Liver (tissue), 9 donors: ENCODE measurements around the gene SUB1. TPM values are rescaled to one million over a fixed set of nuclear protein-coding genes. Genes with fewer than 3 reads are reported as not detected.

Experiments
- DNase-seq: peaks from one replicate; pipeline ENCODE4 v3.0.0-alpha.2; 2017; ENCODE audit warnings: low spot score
- H3K27ac ChIP-seq, 2 donors: one replicate each; pipeline ENCODE4 v1.7.0; 2013; ENCODE audit warnings: inconsistent platforms in 2 of 2, low read length in 2 of 2, control low read depth in 1 of 2, low read depth in 1 of 2, mild to moderate bottlenecking in 1 of 2
- H3K27me3 ChIP-seq, 4 donors: one replicate each; pipeline versions ENCODE4 v1.6.1 to v1.7.0; 2013; ENCODE audit warnings: low read length in 3 of 4, inconsistent platforms in 1 of 4, mild to moderate bottlenecking in 1 of 4, moderate library complexity in 1 of 4; ENCODE audit not compliant: control insufficient read depth in 4 of 4, insufficient read depth in 4 of 4
- H3K36me3 ChIP-seq, 4 donors: one replicate each; pipeline versions ENCODE4 v1.6.1 to v1.7.0; 2013; ENCODE audit warnings: low read length in 3 of 4, mild to moderate bottlenecking in 3 of 4, low read depth in 1 of 4, moderate library complexity in 1 of 4; ENCODE audit not compliant: control insufficient read depth in 4 of 4, insufficient read depth in 3 of 4
- H3K4me1 ChIP-seq, 4 donors: one replicate each; pipeline versions ENCODE4 v1.6.1 to v1.7.0; 2013; ENCODE audit warnings: low read length in 3 of 4, mild to moderate bottlenecking in 3 of 4, moderate library complexity in 1 of 4; ENCODE audit not compliant: control insufficient read depth in 4 of 4, insufficient read depth in 4 of 4
- H3K4me3 ChIP-seq, 3 donors: one replicate each; pipeline versions ENCODE4 v1.6.1 to v1.7.0; 2013; ENCODE audit warnings: low read length in 3 of 3, control low read depth in 1 of 3, low read depth in 1 of 3, mild to moderate bottlenecking in 1 of 3
- H3K9ac ChIP-seq, 2 donors: one replicate each; pipeline ENCODE4 v1.7.0; 2013; ENCODE audit warnings: low read length in 2 of 2, mild to moderate bottlenecking in 2 of 2, moderate library complexity in 2 of 2, control low read depth in 1 of 2, low read depth in 1 of 2
- H3K9me3 ChIP-seq, 4 donors: one replicate each; pipeline versions ENCODE4 v1.6.1 to v1.7.0; 2013; ENCODE audit warnings: low read length in 3 of 4; ENCODE audit not compliant: control insufficient read depth in 4 of 4
- ATF3 ChIP-seq: IDR thresholded peaks from 2 replicates; pipeline ENCODE4 v1.6.1; 2016; ENCODE audit warnings: antibody characterized with exemption
- CTCF ChIP-seq: fragments of 150-350 bp; IDR thresholded peaks from 2 replicates; pipeline ENCODE4 v1.5.1; 2017; ENCODE audit warnings: improper control_type of control experiment, low read depth, low read length; ENCODE audit not compliant: missing input control
- EGR1 ChIP-seq, 2 donors: IDR thresholded peaks; 2 replicates each; pipeline ENCODE4 v1.6.1; 2016 to 2018; ENCODE audit warnings: antibody characterized with exemption in 2 of 2, low read depth in 2 of 2
- FOXA1 ChIP-seq: IDR thresholded peaks from 2 replicates; pipeline ENCODE4 v1.6.1; 2016; ENCODE audit warnings: antibody characterized with exemption
- FOXA2 ChIP-seq: IDR thresholded peaks from 2 replicates; pipeline ENCODE4 v1.6.1; 2016; ENCODE audit warnings: antibody characterized with exemption
- GABPA ChIP-seq, 2 donors: IDR thresholded peaks in 1 of 2; conservative IDR thresholded peaks in 1 of 2; 2 replicates each; pipeline ENCODE4 v1.6.1; 2016; ENCODE audit warnings: antibody characterized with exemption in 2 of 2, mild to moderate bottlenecking in 1 of 2, moderate library complexity in 1 of 2
- HNF4A ChIP-seq, 2 donors: conservative IDR thresholded peaks; 2 replicates each; pipeline ENCODE4 v1.6.1; 2016; ENCODE audit warnings: antibody characterized with exemption in 2 of 2, mild to moderate bottlenecking in 2 of 2
- HNF4G ChIP-seq: IDR thresholded peaks from 2 replicates; pipeline ENCODE4 v1.6.1; 2016; ENCODE audit warnings: antibody characterized with exemption
- JUND ChIP-seq, 2 donors: IDR thresholded peaks; 2 replicates each; pipeline ENCODE4 v1.6.1; 2016; ENCODE audit warnings: antibody characterized with exemption in 2 of 2
- MAX ChIP-seq: IDR thresholded peaks from 2 replicates; pipeline ENCODE4 v1.6.1; 2016; ENCODE audit warnings: antibody characterized with exemption
- NR2F2 ChIP-seq: IDR thresholded peaks from 2 replicates; pipeline ENCODE4 v1.6.1; 2016; ENCODE audit warnings: antibody characterized with exemption
- RAD21 ChIP-seq, 2 donors: IDR thresholded peaks; 2 replicates each; pipeline ENCODE4 v1.6.1; 2016; ENCODE audit warnings: antibody characterized with exemption in 2 of 2, mild to moderate bottlenecking in 2 of 2
- REST ChIP-seq: IDR thresholded peaks from 2 replicates; pipeline ENCODE4 v1.6.1; 2016; ENCODE audit warnings: antibody characterized with exemption, mild to moderate bottlenecking
- RXRA ChIP-seq, 2 donors: IDR thresholded peaks; 2 replicates each; pipeline ENCODE4 v1.6.1; 2017 to 2018; ENCODE audit warnings: antibody characterized with exemption in 2 of 2, mild to moderate bottlenecking in 1 of 2
- SP1 ChIP-seq: IDR thresholded peaks from 2 replicates; pipeline ENCODE4 v1.6.1; 2018; ENCODE audit warnings: antibody characterized with exemption, mild to moderate bottlenecking
- TAF1 ChIP-seq: conservative IDR thresholded peaks from 2 replicates; pipeline ENCODE4 v1.6.1; 2016; ENCODE audit warnings: antibody characterized with exemption, mild to moderate bottlenecking
- YY1 ChIP-seq: IDR thresholded peaks from 2 replicates; pipeline ENCODE4 v1.6.1; 2016; ENCODE audit warnings: antibody characterized with exemption, mild to moderate bottlenecking
- ZBTB33 ChIP-seq: IDR thresholded peaks from 2 replicates; pipeline ENCODE4 v1.6.1; 2016; ENCODE audit warnings: antibody characterized with exemption
- WGBS: extraction: QIAGEN DNeasy Blood & Tissue Kit; methylation state at CpG from one replicate; pipeline ENCODE4 v1.1.7; 2013; 5-methylcytosine and 5-hydroxymethylcytosine counted together
- polyA plus RNA-seq, 2 donors: library from polyadenylated mRNA; stranded (reverse) in 1 of 2; unstranded in 1 of 2; fragments of 200-250 nt in 1 of 2; fragments of >200 nt in 1 of 2; fragmentation: Nextera tagmentation in 1 of 2; extraction: Ambion mirVana in 1 of 2; gene quantifications; one replicate each; pipeline versions ENCODE4 v1.2.1 to v1.2.3, GENCODE V29; 2013 to 2015
- total RNA-seq, 2 donors: library from RNA; depleted of rRNA; stranded (reverse); fragments of >200 nt; gene quantifications; one replicate each; pipeline ENCODE4 v1.2.3, GENCODE V29; 2014
- donor health status: healthy.
- donor health status: healthy.
- donor health status: healthy.
- donor health status: healthy.
- donor health status: healthy.

Gene SUB1
- total and polyA plus RNA-seq, 4 donors, result 51.8 to 238 (median 60.3) TPM

DNA sequence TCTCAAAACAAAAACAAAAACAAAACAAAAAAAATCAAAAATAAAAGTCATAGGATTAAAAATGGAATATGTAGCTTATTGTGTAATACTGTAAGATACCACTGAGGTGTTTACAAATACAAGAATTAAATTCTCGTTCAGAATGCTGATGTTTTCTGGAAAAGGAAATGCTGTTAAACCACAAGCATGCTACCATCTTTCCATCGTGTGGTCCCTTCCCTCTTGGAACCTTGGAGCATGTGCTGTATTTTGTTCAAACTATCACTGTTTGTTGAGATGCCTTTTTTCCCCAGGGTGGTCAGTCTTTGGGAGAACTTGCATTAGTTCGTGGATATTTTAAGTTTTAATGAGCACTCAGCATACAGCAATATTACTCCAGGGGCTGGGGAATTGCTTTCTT is 39.7 kb downstream of the SUB1 start:
- Histone ChIP-seq H3K4me3 (no peak overlapping the region), H3K9ac (no peak overlapping the region), H3K4me1 (peaks cover 10 to 37% (median 36%) of the 10 kb centered on the region in 4 donors), H3K9me3 (no peaks in the 10 kb centered on the region), H3K27me3 (no peaks in the 10 kb centered on the region), H3K36me3 (no peaks in the 10 kb centered on the region), H3K27ac (no peak overlapping the region)
- no peak for DNase-seq
- TF ChIP-seq JUND (IDR thresholded peaks at IDR 0.05) (no peak), HNF4A (conservative IDR thresholded peaks at IDR 0.05) (no peak), RAD21 (IDR thresholded peaks at IDR 0.05) (no peak), TAF1 (no peak), REST (no peak), FOXA2 (no peak), NR2F2 (no peak), YY1 (no peak), HNF4G (no peak), ATF3 (no peak), FOXA1 (no peak), EGR1 (IDR thresholded peaks at IDR 0.05; ENCODE audit: low read depth in 2 of 2) (no peak), ZBTB33 (no peak), MAX (no peak), RXRA (IDR thresholded peaks at IDR 0.05) (no peak), GABPA (IDR thresholded peaks at IDR 0.05 in 1 of 2, conservative IDR thresholded peaks at IDR 0.05 in 1 of 2) (no peak), CTCF (no peak), SP1 (no peak)
- WGBS, result 76% methylated on average over 3 of the region's 3 CpGs
